Suprapubic skin (tissue), 4 donors: ENCODE results near the gene TMEM44.

ENCODE experiments used
- POLR2A ChIP-seq, 2 donors: fragments of 450-650 bp; IDR thresholded peaks; one replicate each; pipeline ENCODE4 v1.6.1; 2017; ENCODE audit warnings: antibody characterized with exemption in 2 of 2, mild to moderate bottlenecking in 2 of 2, moderate library complexity in 2 of 2
- POLR2AphosphoS5 ChIP-seq, 3 donors: sonication (generic); formaldehyde crosslinking; IDR thresholded peaks; one replicate each; pipeline ENCODE4 v1.6.1; 2017; ENCODE audit warnings: antibody characterized with exemption in 3 of 3
- TF ChIP-seq, protein P1 (sequence below), 2 donors: fragments of 200-600 bp in 1 of 2; fragments of 450-650 bp in 1 of 2; sonication (generic) in 1 of 2; IDR thresholded peaks; one replicate each; pipeline ENCODE4 v1.5.1; 2016 to 2019; ENCODE audit warnings: antibody characterized with exemption in 2 of 2, mild to moderate bottlenecking in 1 of 2, moderate library complexity in 1 of 2

DNA sequence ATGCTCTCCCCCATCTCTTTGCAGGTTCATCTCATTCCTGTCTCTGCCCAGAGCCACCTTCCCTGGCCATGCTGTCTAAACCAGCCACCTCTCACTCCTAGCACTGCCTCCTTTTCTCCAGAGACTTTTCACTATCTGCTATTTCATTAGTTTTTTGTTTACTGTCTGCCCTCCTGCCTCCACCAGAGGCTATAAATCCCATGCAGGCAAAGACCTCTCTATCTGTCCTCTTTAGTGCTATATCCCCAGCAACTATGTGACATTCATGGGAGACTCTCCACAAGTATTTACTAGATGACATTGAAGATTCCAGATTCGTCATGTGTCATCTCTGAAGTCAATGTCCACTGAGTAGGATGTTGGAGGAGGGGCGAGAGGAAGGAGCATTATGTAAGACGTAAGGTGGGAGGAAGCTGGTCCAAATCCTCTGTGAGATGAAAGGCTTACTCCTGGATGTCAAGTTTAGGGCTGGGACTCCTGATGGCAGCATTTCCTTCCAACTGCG, 49.0 kb upstream of the TMEM44 start:
- TF ChIP-seq POLR2A (IDR thresholded peaks at IDR 0.05) (no peak), POLR2AphosphoS5 (IDR thresholded peaks at IDR 0.05) (no peak)
- TF ChIP-seq, protein P1, sequence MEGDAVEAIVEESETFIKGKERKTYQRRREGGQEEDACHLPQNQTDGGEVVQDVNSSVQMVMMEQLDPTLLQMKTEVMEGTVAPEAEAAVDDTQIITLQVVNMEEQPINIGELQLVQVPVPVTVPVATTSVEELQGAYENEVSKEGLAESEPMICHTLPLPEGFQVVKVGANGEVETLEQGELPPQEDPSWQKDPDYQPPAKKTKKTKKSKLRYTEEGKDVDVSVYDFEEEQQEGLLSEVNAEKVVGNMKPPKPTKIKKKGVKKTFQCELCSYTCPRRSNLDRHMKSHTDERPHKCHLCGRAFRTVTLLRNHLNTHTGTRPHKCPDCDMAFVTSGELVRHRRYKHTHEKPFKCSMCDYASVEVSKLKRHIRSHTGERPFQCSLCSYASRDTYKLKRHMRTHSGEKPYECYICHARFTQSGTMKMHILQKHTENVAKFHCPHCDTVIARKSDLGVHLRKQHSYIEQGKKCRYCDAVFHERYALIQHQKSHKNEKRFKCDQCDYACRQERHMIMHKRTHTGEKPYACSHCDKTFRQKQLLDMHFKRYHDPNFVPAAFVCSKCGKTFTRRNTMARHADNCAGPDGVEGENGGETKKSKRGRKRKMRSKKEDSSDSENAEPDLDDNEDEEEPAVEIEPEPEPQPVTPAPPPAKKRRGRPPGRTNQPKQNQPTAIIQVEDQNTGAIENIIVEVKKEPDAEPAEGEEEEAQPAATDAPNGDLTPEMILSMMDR (IDR thresholded peaks at IDR 0.05) = no peak
